Activated T-cell treated with anti-CD3 and anti-CD28 coated beads, Interleukin-2, amount 50 U/mL, for 4 hours (primary cell): ENCODE data around the gene PLXNC1. TPM values are rescaled to one million over a fixed set of nuclear protein-coding genes. Genes with fewer than 3 reads are reported as not detected.
A peak's percentile ranks its signal among the peaks of the same experiment; 100 is the strongest.

Source experiments
- ATAC-seq, 2 donors: fragments of 200-7000 bp; cut with Tn5 transposase; one replicate each; pipeline ENCODE4 v1.10.0; 2021
- DNase-seq: peaks from one replicate; pipeline ENCODE4 v3.0.0-alpha.2; 2020
- H3K27me3 Mint-ChIP-seq: one replicate; pipeline ENCODE4 v1.8.0; 2021; ENCODE audit warnings: low read depth, mixed read lengths
- H3K36me3 Mint-ChIP-seq: one replicate; pipeline ENCODE4 v1.8.0; 2022; ENCODE audit warnings: mixed read lengths; ENCODE audit not compliant: insufficient read depth
- H3K4me1 Mint-ChIP-seq: one replicate; pipeline ENCODE4 v1.8.0; 2021; ENCODE audit warnings: low read depth, mixed read lengths
- H3K4me3 Mint-ChIP-seq: one replicate; pipeline ENCODE4 v1.8.0; 2021; ENCODE audit warnings: mild to moderate bottlenecking, moderate library complexity, mixed read lengths
- H3K9me3 Mint-ChIP-seq: one replicate; pipeline ENCODE4 v1.8.0; 2021; ENCODE audit warnings: mixed read lengths
- total RNA-seq, 3 donors: library from RNA; stranded (reverse); gene quantifications; one replicate each; pipeline ENCODE4 v1.2.1, GENCODE V29; 2021

The PLXNC1 gene
- total RNA-seq, 3 donors from 2014 or later = 3.1 to 6.9 (median 3.2) TPM

DNA sequence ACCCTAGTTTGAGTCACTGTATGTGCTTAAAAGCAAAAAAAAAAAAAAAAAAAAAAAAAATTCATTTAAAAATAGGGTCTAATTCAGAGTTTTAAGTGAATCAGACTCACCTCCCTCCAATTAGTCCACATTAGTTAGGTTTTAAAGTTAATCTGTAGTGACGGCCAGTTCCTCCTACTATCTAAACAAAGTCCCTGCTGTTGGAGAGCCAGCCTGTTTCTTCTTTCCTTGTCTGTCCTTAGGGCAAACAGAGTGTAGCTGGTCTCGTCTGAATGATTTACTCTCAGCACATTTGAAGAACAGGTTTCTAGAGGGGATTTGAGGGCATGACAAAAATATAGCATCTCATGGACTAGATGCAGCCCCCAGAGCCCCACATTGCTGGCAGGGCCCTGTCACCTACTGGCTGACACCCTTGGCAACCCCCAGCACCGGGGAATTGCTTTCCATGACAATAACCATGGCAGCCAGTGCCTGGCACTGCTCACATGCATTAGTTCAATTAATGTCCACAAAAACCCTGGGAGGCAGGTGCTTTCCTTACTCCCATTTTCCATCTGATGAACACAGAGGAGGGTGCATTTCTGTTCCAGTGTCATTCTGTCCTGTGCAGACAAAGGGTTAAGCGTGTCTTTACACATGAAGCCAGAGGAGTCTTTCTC lies 138.3 kb downstream of the PLXNC1 start:
- ATAC-seq = no peak
- H3K27me3 Mint-ChIP-seq = no peaks in the 10 kb centered on the region
- H3K9me3 Mint-ChIP-seq = no peaks in the 10 kb centered on the region
- peaks cover 23% of the 10 kb centered on the region for H3K4me1 Mint-ChIP-seq
- H3K4me3 Mint-ChIP-seq = no peak overlapping the region
- H3K36me3 Mint-ChIP-seq = peaks cover 34% of the 10 kb centered on the region
- no peak for DNase-seq

DNA sequence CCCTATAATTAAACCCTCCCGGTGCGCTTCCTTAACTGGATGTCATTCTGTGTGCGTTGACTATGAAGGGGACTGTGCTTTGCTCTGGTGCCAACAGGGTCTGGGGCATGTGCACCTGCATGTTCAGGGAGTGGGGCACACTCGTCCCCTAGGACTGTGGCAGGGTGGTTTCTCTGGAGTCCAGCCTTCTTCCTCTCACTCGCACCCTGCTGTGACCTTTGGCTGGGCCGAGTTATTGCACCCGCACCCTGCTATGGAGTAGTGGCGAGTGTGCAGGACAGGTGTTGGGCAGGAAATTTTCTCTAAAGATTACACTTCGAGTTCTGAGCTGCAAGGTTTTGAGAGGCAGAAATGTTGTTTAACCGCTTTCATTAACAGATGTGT lies 138.9 kb downstream of the PLXNC1 start:
- no peak for ATAC-seq
- Mint-ChIP-seq H3K9me3 (no peaks in the 10 kb centered on the region), H3K36me3 (peaks cover 37% of the 10 kb centered on the region), H3K4me1 (peaks cover 18% of the 10 kb centered on the region), H3K4me3 (no peak overlapping the region), H3K27me3 (no peaks in the 10 kb centered on the region)
- DNase-seq = no peak

DNA sequence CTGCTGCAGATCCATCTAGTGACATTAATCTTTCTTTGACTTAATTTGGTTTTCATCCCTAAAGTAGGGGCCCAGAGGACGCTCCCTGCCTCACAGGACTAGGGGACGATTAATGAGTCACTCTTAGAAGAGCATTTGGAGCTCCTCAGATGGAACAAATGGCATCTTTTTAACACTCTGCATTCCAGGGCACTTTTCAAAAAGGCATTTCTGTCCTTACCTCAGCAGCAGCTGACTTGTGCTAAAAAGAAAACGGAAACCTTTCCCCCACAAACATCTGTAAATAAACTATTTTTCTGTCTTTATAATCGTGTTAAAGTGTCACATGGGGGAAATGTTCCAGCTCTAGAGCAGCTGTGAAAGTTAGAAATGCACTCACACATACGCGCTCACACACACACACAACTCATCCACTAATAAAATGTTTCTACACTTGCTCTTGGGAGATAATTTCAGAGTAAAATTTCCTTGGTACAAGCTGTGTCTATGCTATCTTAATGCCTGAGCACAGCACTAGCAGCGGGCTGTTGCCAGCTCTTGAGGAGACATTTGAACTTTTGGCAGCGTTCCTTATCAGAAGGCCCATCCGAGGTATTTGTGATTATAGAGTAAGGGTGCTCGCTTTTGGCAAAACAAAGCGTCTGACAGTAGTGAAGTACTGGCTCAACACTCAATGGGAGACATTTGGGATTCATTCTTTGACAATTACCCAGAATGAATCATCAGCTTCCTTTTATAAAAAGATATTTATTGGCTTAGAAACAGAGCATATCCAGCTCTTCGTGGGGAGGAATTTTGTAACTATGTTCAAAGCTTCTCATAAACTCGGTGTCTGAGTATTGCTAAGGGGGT lies 141.3 kb downstream of the PLXNC1 start:
- H3K9me3 Mint-ChIP-seq = no peaks in the 10 kb centered on the region
- no peak overlapping the region for H3K4me3 Mint-ChIP-seq
- no peak for DNase-seq
- no peaks in the 10 kb centered on the region for H3K27me3 Mint-ChIP-seq
- peaks cover under 1% of the 10 kb centered on the region for H3K4me1 Mint-ChIP-seq
- ATAC-seq = no peak
- H3K36me3 Mint-ChIP-seq = peaks cover 30% of the 10 kb centered on the region

DNA sequence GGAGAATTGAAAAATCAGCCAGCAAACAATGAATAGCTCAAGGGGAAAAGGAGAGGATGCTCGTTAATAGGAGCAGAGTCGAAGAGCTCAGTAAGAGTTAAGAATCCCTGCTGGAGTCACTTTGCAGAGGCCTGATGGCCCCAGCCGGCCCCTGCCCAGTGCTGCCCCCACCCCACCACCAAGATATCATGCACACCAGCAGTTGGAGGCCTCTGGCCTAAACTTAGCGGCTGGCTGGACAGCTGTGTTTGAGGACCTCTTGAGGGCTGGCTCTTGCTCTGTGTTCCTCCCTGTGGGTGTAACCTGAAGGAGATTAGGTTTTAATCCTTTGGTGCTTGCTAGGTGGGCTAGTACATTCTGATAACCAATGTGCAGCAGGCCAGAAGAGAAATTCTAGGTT lies 142.0 kb downstream of the PLXNC1 start:
- DNase-seq (no peak), ATAC-seq (no peak)
- Mint-ChIP-seq H3K4me3 (no peak overlapping the region), H3K4me1 (no peaks in the 10 kb centered on the region), H3K36me3 (peaks cover 32% of the 10 kb centered on the region), H3K27me3 (no peaks in the 10 kb centered on the region), H3K9me3 (no peaks in the 10 kb centered on the region)

DNA sequence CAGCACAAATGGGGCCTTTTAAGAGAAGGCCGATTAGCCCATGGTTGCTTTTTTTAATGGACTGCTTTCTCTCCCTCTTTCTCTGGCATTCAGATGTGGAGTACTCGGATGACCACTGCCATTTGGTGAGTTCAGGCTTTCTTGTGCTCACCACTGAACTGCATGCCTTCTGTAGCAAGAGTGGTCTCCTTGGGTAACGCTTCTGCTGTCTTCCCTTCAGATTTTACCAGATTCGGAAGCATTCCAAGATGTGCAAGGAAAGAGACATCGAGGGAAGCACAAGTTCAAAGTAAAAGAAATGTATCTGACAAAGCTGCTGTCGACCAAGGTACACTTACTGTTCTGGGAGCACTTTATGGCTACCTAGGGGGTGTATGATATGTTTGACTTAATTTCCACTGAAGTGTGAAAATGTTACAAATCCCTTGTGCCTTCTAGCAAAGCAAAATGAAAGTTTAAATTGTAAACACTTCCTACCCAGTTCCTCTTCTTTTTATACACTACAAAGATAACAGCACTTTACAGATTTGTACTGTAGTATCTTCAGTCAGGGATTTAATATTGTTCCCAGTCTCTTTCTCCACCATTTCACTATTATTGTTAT lies 148.8 kb downstream of the PLXNC1 start:
- Mint-ChIP-seq H3K27me3 (no peaks in the 10 kb centered on the region), H3K4me1 (peaks cover 5% of the 10 kb centered on the region), H3K4me3 (no peak overlapping the region), H3K9me3 (no peaks in the 10 kb centered on the region), H3K36me3 (peaks cover 54% of the 10 kb centered on the region)
- no peak for DNase-seq
- no peak for ATAC-seq

DNA sequence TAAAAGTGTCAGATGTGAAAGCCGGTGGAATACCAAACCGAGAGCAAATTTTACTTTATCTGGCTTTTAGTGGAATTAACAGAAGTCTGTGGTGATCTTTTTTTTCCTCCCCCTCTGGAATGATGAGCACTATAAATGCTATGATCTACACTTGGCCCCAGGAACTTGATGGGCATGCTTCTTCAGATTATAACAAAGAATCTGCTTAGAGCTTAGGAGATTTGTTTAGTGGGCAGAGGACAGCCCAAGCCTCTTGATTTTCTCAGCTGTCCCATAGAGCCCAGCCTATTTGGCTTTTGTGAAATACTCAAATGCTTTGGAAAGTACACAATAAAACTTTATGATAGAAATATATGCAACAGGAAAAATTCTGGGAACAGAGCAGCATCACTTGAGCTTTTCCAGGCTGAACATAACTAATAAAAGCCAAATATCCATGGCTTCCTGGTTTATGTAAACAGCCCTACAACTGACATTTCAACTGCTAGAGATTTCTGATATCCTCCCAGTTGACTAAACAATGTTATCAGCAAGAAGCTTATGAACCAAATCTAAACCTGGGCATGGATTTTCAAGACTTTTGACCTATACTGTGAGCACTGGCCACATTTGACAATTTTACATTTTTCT lies 149.6 kb downstream of the PLXNC1 start:
- H3K36me3 Mint-ChIP-seq = peaks cover 60% of the 10 kb centered on the region
- no peaks in the 10 kb centered on the region for H3K27me3 Mint-ChIP-seq
- no peaks in the 10 kb centered on the region for H3K9me3 Mint-ChIP-seq
- H3K4me1 Mint-ChIP-seq = peaks cover 5% of the 10 kb centered on the region
- no peak for ATAC-seq
- no peak overlapping the region for H3K4me3 Mint-ChIP-seq
- DNase-seq = no peak

DNA sequence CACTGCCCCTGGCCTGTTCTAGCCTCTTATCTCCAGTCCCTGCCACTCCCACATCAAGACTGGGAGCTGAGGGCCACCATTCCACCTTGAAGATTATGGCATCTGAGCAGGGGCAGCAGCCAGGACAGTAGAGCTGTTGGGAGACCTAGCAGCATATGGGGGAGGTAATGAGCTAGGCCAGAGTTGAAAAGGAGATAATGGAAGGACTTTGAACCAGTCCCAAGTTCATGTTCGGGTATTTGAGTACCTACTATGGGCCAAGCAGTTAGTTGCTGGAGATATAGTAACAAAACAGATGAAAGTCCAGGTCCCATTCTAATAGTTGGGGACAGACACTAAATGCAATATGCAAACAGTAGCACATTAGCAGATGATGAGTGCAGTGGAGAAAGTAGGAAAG lies 151.5 kb downstream of the PLXNC1 start:
- peaks cover 9% of the 10 kb centered on the region for H3K4me1 Mint-ChIP-seq

DNA sequence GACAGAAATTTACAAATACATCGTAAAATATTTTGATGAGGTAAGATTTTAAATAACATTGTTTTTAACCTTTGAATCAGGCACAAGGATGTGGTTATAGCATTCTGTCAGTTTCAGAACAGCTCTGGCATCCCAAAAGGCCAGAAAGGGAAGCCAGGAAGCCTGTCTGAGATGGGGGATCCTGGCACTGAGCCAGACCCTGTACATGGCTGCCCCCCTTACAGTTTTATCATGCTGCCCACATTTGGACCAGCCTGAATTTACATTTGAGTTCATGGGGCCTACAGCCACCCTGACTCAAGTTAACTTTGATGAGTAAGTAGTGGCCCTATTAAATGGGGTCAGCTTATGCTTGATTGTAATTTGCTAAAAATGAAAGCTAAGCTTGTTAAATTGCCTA lies 155.6 kb downstream of the PLXNC1 start:
- peaks cover 17% of the 10 kb centered on the region for H3K4me1 Mint-ChIP-seq
- no peak for ATAC-seq

More for the DNA sequence above, 151.5 kb downstream of the PLXNC1 start:
- H3K4me3 Mint-ChIP-seq = no peak overlapping the region
- H3K9me3 Mint-ChIP-seq = no peaks in the 10 kb centered on the region
- DNase-seq = no peak
- no peak for ATAC-seq
- peaks cover 62% of the 10 kb centered on the region for H3K36me3 Mint-ChIP-seq
- no peaks in the 10 kb centered on the region for H3K27me3 Mint-ChIP-seq

DNA sequence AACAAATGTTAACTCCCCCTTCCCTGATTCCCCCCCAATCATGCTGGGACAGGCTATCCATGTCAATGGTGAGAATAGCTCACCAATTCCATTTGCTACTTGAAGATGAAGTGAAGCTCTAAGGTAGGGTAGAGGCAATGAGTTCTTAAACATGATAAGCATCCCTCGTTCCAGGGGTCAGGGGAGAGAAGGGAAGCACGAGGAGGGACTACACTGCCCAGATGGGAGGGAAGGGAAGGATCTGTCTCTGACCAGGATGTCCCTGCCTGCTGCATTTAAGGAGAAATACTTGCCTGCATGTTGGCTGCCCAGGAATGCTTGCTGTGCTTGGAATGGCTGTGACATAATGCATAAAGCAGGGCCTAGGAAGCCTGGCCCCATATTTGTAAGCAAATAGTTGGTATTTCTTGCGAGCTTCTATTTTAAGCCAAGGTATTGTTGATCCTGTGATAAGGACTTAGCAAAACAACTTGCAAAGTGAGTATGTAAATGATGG lies 156.2 kb downstream of the PLXNC1 start:
- no peak for DNase-seq
- no peak overlapping the region for H3K4me3 Mint-ChIP-seq
- peaks cover 19% of the 10 kb centered on the region for H3K4me1 Mint-ChIP-seq
- no peaks in the 10 kb centered on the region for H3K27me3 Mint-ChIP-seq
- ATAC-seq = no peak
- peaks cover 69% of the 10 kb centered on the region for H3K36me3 Mint-ChIP-seq
- H3K9me3 Mint-ChIP-seq = no peaks in the 10 kb centered on the region

More for the DNA sequence above, 155.6 kb downstream of the PLXNC1 start:
- no peak overlapping the region for H3K4me3 Mint-ChIP-seq
- no peaks in the 10 kb centered on the region for H3K9me3 Mint-ChIP-seq
- H3K27me3 Mint-ChIP-seq = no peaks in the 10 kb centered on the region
- DNase-seq = no peak
- H3K36me3 Mint-ChIP-seq = peaks cover 64% of the 10 kb centered on the region

DNA sequence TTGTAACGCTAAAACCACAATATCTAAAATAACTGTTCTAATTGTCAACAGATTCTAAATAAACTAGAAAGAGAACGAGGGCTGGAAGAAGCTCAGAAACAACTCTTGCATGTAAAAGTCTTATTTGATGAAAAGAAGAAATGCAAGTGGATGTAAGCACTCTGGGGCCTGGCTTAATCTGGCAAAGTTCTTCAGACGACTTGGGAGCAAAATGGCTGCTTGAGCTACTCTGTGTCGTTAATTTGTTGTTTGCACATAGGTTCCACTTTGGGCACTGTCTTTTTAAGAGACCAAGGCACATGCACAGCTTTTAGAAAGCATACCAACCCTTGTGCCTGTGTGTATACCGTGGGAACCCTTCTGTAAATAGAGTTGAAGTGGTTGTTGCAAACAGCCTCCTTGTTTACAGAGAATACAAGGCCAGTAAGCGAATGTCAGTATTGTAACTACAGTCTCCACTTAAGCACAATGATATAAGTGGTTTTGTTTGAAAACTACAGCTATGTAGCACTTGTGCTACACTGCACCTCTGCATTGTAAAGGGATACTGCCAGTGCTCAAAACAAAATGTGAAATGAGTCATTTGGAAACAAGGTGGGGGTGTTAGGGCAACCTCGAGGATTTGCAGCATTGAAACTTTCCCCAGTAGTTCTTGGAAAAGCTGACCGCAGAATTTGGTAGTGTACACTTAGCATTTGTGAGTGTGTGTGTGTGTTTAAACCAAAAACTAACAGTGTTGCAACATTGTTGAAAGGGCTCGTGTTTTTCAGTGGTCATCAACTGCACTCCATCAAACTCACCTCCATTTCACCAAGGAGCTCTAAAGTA lies 157.0 kb downstream of the PLXNC1 start:
- ATAC-seq (peak; percentile 87 to 93), DNase-seq (no peak)
- Mint-ChIP-seq H3K4me1 (peaks cover 19% of the 10 kb centered on the region), H3K27me3 (no peaks in the 10 kb centered on the region), H3K9me3 (no peaks in the 10 kb centered on the region), H3K4me3 (no peak overlapping the region), H3K36me3 (peaks cover 64% of the 10 kb centered on the region)

DNA sequence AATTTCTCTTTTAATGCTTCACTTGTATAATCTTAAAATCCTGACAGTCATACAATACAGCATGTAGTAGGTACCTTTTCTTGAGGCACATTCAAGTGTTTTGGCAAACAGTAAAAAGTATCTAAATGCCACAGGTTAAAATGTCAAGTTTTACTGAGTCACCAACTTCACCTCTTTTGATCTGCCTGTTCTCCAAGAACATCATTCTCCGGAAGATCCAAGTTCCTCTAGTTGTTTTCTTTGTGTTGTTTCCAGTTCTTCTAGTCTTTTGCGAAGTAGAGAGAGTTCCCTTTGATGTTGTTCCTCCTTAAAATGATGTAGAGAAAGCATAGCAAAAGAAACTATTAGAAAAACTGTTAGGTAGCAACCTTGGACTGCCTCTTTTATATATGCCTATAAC lies 160.2 kb downstream of the PLXNC1 start:
- no peaks in the 10 kb centered on the region for H3K9me3 Mint-ChIP-seq
- ATAC-seq = no peak
- no peak overlapping the region for H3K4me3 Mint-ChIP-seq
- H3K4me1 Mint-ChIP-seq = peaks cover 19% of the 10 kb centered on the region
- DNase-seq = no peak
- H3K36me3 Mint-ChIP-seq = peaks cover 55% of the 10 kb centered on the region
- H3K27me3 Mint-ChIP-seq = no peaks in the 10 kb centered on the region

DNA sequence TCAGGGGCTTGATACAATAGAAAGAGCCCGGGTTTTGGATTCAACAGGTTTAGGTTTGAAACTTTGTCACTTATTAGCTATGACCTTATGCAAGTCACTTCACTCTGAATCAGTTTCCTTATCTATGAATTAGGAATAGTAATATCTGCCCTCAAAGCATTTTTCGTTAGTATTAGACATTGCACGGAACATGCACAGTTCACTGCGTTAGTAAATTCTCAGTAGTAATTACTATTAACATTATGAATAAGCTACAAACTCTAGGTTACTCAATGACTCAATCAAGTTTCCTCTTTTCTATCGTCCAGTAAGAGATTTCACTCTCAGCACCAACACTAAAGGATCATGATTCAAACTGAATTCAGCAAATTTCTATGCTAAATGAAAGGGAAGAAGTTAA lies 161.0 kb downstream of the PLXNC1 start:
- no peak overlapping the region for H3K4me3 Mint-ChIP-seq
- peaks cover 17% of the 10 kb centered on the region for H3K4me1 Mint-ChIP-seq
- no peaks in the 10 kb centered on the region for H3K27me3 Mint-ChIP-seq
- ATAC-seq (peak in 1 of 2 donors; percentile 8), DNase-seq (no peak)
- no peaks in the 10 kb centered on the region for H3K9me3 Mint-ChIP-seq
- H3K36me3 Mint-ChIP-seq = peaks cover 56% of the 10 kb centered on the region

DNA sequence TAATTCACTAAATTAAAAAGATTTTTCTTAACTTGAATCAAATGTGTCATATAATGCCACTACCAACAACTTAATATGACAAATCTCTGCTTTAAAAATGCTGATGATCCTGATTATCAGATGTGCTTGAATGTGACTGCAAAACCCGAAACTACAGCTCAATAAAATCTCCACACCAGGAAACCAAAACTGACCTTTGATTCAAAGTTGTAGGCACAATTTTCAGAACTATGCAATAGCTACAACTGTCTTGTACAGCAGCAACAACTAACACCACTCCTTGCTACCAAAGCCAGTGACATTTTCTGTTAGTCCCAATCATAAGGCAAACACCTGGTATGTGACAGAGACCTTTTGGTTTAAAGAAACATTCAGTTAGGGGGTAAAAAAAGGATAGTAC lies 164.0 kb downstream of the PLXNC1 start:
- peaks cover 6% of the 10 kb centered on the region for H3K4me1 Mint-ChIP-seq
- no peak overlapping the region for H3K4me3 Mint-ChIP-seq
- H3K36me3 Mint-ChIP-seq = peaks cover 38% of the 10 kb centered on the region
- no peaks in the 10 kb centered on the region for H3K27me3 Mint-ChIP-seq
- ATAC-seq (no peak), DNase-seq (no peak)
- peaks cover 10% of the 10 kb centered on the region for H3K9me3 Mint-ChIP-seq
